ENCODE measurements around the gene LHCGR.
"Not testable (repeated sequence)": the region's sequence is repeated elsewhere in the genome, so short reads cannot be mapped to it uniquely, and the experiment has no call there.

LHCGR gene

DNA sequence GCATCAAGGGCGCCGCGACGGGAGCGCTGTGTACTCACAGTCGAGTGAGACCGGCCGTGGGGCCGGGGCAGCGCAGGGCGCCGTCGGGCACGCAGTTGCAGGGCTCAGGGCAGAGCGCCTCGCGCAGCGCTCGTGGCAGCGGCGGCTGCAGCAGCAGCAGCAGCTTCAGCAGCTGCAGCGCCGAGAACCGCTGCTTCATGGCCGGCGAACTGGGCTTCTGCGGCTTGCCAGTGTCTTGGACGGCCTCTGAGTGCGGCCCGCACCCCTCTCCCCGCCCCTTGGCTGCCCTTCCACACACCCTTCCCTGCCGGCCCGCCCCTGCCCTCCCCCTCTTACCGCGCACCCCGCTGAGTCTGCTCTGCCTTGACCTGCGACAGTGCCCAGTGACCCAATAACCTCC, at the start of gene LHCGR:
TSS of gene LHCGR (minus strand) at position 252 of the 400 bp plus-strand sequence. CDS start at position 199, 53 bp downstream.
- no peak for DNase-seq

DNA sequence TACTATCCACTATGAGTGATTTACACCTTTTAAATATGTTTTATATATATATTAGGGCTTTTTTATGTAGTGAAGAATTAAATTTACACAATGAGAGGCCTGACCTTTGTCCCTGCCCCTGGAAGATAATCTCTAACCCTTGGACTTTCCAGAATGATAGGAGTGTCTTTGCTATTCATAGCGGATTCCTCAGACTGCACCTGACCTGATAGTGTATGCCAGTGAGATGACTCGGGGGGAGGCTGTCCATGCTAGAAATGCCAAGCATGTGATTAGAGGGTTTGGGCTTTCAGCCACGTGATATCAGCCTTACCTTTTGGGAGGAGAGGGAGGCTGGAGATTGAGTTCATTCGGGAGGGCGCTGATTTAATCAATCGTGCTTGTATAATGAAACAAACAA, 44.1 kb upstream of the LHCGR start:
- DNase-seq = no peak

- no peak for DNase-seq
Measured at GRCh38 chr2:48795065-48795464, 39.5 kb upstream of the LHCGR start.

DNA sequence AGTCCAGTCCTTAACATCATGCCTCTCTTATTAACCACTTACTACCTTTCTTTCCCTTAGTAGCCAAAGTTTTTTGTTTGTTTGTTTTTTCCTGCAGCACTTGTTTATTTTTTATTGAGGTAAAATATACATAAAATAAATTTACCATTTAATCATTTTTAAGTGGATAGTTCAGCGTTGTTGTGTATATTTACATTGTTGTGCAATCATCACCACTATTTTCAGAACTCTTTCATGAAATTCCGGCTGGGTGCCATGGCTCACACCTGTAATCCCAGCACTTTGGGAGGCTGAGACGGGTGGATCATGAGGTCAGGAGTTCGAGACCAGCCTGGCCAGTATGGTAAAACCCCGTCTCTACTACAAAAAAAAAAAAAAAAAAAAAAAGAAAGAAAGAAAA, 38.1 kb upstream of the LHCGR start:
- no peak for DNase-seq

DNA sequence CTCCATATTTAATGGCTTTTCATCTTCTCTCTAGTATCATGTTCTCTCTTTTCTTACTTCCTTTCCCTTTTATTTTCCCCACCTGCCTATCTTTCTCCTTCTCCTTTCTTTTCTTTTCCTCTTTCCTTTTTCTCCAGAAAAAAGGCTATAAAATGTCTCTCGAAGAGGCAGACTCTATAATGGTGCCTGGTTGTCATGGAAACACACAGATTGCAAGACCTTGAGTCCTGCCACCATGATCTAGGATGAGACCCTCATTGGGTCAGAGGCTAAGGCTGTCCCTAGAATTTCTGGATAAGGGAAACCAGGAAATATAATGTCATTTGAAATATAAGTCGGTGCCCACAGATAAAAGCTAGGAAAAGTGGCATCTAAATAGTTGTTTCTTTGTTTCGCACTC, 36.5 kb upstream of the LHCGR start:
- DNase-seq = no peak

DNA sequence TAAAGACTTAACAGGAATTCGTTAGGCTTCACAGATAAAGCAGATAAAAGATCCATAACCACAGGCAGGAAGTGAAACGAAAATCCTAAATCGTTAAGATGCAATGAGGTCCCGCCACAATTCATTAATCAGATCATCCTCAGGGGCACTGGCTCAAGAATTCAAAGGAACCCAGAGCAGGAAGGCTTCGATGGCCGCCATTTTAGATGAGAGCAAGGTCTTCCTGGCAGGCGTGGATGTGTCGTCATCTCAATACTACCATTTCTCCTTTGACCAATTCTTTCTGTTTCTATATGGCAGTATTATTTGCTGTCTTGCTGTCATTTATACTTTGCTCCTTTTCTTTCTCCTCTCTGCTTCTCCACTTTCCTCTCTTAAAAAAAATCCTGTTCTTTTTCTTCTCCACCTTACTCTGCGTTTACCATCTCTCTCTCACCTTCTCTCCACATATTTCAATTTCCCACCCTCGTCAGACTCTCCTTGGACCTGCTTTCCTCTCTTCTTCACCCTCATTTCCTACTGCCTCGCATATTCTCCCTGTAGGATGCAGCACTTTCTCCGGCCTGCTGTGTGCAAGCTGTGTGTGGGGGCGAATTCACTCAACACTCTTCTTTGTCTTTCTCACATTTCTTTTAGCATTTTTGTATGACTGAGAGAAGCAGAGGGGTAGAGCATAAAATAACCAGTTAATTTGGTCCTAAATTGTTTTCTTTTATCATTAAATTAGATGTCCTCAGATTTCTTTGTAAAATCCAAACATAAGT, 35.1 kb upstream of the LHCGR start:
- no peak for DNase-seq

GRCh38 chr2:48787580-48787979, 32.1 kb upstream of the LHCGR start:
- no peak for DNase-seq

DNA sequence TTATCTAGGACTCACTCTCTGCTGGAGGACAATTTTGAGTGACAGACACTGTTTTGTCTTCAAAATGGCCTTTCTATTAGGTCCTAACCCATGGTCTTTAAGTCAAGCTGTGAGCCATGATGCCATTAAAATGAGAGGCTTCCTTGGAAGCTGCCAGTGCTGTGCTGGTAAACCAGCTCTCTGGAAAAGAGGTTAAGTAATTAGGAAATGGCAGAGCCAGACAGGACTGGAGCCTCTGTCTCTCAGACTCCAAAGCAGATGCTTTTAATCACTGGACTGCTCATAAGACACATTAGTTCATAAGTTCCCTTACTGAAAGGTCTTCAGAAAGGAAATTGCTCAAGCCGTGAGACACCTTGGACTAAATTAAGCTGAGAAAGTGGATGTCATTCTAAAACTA, 25.8 kb upstream of the LHCGR start:
- DNase-seq = no peak

- no peak for DNase-seq
Measured at GRCh38 chr2:48779019-48779716, 23.6 kb upstream of the LHCGR start.

DNA sequence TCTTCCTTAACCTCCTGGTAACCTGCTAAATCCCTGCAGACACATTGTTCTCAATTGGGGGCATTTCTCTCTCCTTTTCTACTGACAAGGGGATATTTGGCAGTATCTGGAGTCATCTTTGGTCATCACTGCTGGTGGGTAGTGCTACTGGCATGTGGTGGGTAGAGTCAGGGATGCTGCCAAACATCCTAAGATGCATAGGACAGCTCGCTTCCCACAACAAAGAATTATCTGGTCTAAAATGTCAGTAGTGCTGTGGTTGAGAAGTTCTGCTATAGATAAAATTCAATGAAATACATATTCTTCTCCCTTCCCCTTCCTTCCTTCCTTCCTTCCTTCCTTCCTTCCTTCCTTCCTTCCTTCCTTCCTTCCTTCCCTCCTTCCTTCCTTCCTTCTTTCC, 18.7 kb upstream of the LHCGR start:
- no peak for DNase-seq

DNA sequence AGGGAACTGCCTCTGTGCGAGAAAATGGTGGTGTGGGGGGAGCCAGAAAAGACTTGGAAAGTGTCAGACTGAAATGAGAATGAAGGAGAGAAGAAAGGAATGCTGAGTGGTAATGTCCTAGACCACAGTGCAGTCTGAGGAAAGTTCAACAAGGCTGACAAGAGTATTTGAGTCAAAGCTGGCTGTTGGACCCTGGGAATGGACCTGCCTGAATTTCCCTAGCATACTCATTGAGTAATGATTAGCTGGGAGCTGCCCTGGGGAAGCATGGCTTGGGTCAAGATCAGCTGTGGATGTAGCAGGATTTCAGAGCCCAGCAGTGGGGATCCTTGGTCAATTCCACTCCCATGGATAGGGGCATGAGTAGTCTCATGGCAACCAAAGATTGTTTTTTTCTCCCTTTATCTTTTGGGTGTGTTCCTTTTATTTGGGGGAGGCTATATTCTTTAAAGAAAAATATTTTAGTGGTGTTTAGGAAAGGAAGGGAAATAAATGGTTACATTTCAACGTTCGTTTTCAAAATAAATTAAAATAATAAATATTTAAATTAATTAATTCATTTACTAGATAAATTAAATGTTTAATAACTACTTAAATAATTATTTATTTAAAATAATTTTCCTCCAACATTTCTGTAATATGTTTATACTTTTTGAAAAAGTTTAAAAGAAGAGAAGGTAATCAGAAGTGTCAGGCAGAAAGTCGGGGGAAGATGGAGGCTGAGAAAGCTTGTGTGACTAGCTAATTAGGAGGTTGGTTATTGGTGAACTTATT, 15.9 kb upstream of the LHCGR start:
- no peak for DNase-seq

GRCh38 chr2:48770181-48770580, 14.7 kb upstream of the LHCGR start:
- DNase-seq = no peak

DNA sequence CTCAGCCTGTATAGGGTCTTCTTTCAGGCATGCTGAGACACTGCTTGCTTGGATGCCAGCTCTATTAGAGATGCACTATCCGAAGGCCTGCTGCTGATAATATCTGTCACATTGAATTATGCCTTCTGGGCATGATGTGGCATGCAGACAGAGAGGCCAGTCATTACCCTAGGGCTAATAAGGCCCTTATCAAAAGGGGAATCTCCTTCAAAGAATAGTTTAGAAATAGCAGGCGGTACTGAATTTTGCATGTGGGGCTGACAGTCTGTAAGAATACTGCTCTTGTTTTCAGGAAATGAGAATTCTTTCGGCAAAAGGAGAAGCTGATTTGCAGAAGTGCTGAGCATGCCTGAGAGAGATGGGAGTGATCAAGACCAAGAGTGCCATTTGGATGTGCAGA, 13.1 kb upstream of the LHCGR start:
- DNase-seq = no peak

DNA sequence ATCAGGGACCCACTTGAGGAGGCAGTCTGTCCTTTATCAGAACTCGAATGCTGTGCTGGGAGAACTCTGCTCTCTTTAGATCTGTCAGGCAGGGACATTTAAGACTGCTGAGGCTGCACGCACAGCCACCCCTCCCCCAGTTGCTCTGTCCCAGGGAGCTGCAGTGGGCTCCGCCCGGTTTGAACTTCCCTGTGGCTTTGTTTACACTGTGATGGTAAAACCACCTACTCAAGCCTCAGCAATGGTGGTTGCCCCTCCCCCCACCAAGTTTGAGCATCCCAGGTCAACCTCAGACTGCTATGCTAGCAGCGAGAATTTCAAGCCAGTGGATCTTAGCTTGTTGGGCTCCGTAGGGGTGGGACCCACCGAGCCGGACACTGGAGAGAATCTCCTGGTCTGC, 11.8 kb upstream of the LHCGR start:
- DNase-seq = no peak

GRCh38 chr2:48760826-48761225, 5.3 kb upstream of the LHCGR start:
- DNase-seq = no peak

DNA sequence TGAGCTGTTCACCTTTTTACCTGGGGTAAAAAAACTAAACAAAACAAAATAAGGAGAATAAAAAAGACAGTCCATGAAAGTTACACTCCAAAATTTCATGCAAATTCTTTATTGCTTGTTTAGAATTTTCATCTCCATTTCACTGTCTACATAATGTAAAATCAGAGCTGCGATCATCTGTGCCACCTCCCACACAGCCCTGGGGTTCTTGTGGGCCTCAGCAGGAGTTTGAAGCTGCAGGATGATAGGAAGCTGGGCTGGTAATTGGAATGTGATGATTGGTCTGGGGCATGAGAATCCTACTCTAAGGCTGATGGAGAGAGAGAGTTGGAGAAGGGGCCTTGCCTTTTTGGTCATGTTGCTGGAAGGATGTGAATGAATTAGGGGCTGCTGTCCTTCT, 4.2 kb upstream of the LHCGR start:
- DNase-seq = no peak

DNA sequence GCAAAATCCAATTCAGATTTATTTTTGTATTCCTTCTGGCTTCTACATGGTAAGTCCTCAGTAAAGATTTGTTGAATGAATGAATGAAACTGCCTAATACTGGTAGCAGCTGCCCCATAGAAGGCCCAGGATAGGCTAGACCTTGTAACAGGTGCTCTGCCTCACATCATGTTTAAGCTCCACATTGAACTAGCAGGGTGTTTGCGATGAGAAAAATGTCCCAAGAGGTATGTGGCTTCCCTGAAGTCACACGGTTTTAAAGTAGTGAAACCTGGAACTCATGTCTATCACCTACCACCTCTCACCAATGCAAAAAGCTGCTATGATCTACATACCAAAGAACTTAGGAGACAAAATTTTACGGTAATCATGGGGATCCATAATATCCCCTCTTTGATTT, 765 bp upstream of the LHCGR start:
- DNase-seq = no peak

GRCh38 chr2:48754874-48755273, 650 bp downstream of the LHCGR start:
- DNase-seq = no peak

DNA sequence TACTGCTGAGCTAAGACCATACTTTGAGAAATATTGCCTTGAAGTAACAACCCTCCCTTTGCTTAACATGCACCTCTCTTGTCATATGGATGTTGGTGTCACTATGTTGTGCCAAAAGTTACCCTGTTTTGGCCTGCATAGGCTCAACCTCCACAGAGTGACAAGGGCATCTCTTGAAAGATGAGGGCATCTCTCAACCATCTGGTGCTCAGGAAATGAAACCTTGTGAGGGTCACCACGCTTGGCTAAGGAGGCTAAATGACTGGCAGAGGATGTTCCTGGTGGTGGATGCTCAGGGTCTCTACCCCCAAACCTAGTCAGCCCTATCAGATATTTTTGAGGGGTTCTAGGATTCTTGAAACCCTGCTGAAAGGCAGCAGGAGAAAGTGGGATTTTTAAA, 2.3 kb downstream of the LHCGR start:
- no peak for DNase-seq

DNA sequence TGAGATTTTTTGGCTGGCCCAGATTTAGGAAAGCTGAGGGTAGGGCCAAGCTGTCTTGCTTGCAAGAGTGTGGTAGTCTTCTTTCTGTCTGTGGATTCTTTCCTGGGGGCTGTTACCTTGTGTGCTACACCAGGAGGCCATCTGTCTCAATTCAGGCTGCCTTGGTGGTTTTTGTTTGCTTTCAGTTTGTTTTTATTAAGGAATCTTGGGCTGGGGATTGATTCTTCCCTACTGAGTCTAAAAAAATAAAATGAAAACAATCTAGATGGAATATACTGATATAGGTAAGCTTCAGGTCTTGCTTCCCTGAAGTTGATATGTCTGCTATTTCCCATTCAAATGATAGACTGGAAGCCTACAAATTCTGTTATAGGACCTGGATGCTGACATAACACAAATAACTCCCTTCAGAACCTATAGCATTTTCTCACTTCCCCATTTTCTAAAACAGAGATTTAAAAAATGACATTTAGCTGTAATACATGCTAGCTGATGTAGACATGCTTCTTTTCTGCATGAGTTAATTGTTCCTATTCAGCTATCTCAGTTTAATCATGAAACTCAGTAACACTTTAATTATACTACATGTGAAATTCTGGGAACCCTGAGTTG, 5.3 kb downstream of the LHCGR start:
- DNase-seq = no peak

DNA sequence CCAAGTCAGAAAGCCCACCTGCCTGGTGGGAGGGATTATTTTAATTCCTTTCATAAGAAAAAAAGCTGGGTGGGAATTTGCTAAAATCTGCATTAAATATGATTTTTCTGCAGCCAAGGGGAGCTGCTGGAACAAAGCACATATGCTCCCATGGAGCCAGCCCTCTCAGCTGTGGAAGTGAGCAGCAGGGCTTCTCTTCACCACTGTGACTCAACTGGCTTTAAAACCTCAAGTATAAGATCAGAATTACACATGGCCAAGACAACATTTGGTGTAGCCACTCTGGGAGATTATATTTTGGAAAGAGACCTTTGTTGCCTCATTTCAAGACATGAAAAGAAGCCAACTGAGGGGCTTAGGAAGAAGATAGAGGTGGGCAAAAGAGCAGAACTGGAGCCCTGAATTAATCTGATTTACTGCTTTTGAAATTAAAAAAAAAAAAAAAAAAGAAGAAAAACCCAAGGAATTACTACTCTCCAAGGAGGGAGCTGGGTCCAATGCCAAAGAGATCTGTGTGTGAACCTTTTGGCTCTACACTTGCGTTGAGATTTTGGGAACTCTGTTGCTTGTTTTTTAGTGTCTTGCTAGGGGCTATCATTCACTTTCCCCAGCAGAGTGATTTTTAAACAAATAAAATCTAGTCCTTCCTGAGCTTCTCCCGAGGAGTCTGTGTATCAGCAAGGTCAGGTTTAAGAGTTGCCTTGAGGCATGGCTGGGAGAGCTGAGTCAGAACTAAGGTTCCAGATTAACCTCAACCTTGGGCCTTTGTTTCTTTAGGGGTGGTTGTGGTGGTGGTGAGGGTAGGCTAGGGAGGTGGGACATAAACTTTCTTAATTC, 6.0 kb downstream of the LHCGR start:
- DNase-seq = no peak

- DNase-seq = no peak
Measured at GRCh38 chr2:48747319-48747718, 8.2 kb downstream of the LHCGR start.

GRCh38 chr2:48739236-48739635, 16.3 kb downstream of the LHCGR start:
- DNase-seq = not testable (repeated sequence)
